T1000 (cell line): ENCODE results near the gene LYPD8.
"Not testable (repeated sequence)": the region's sequence is repeated elsewhere in the genome, so short reads cannot be mapped to it uniquely, and the experiment has no call there.

Source experiments
- DNase-seq: peaks from one replicate; lab custom pipeline; 2025; ENCODE audit warnings: mixed read lengths; lab: John Stamatoyannopoulos, UW

Gene LYPD8, protein sequence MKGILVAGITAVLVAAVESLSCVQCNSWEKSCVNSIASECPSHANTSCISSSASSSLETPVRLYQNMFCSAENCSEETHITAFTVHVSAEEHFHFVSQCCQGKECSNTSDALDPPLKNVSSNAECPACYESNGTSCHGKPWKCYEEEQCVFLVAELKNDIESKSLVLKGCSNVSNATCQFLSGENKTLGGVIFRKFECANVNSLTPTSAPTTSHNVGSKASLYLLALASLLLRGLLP

DNA sequence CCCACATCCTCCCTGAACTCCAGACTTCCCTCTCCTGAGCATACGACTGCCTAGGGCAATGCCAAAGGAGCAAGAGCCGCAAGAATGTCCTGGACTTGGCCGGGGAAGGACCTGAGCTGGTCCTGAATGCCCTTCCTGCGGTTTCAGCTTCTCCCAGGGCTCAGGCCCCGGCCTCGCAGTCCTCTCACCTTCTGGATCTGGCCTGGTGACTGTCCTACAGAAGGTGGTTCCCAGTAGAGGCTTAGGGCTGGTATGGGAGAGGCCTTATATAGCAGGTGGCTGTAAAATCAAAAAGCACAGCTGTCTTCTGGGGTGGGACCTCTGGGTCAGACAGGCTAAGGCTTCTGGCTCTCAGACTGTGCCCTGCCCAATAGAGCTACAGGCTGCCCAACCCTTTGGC, at the start of gene LYPD8:
Gene LYPD8 (minus strand): TSS at position 243 of the 400 bp plus-strand sequence. CDS start 4,678 bp downstream, outside the sequence.
- no peak for DNase-seq

DNA sequence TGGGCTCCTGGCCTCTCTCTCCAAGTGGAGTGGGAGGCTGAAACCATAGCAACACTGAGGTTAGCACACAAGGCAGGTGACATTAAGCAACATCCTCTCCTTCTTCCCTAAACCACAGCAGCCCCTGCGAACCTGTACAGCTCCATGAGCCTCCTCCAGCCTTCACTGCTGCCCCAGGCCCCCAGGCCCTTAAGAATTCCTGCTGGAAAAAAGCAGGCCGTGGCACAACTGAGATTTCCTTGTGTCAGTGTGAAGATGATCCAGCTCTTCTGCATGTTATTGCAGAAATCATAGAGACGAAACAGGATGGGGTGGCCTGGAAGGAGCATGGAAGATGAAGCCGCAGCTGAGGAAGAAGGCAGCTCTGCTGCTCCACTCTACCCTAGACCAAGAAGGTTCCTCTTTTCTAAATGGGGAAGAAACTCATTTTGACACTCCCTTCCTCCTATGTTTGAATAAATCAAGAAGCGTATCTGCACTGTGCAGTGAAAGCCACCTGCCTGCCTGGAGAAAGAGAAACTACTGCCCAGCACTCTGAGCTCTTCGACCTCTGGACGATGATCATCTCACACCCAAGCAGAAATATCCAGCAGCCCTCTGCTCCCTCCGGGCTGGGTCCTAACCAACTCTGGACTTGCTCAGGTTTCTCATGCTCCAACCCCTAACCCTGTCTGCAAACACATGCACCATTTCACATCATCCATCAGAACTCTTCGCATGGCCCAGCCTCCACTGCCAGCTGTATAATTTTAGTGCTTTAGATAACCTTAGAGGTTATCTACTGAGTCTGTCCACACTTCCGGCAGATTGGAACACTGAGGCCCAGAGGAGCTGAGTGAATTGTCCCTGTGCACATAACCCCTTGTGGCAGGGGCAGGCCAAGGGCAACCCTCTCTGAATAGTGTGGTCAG, 49.5 kb upstream of the LYPD8 start:
- DNase-seq = no peak

DNA sequence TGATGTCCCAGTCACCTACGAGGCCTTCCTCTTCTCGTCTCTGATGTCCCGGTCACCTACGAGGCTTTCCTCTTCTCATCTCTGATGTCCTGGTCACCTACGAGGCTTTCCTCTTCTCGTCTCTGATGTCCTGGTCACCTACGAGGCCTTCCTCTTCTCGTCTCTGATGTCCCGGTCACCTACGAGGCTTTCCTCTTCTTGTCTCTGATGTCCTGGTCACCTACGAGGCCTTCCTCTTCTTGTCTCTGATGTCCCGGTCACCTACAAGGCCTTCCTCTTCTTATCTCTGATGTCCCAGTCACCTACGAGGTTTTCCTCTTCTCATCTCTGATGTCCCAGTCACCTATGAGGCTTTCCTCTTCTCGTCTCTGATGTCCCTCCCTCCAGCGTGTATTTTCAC, 47.9 kb upstream of the LYPD8 start:
- DNase-seq = not testable (repeated sequence)

DNA sequence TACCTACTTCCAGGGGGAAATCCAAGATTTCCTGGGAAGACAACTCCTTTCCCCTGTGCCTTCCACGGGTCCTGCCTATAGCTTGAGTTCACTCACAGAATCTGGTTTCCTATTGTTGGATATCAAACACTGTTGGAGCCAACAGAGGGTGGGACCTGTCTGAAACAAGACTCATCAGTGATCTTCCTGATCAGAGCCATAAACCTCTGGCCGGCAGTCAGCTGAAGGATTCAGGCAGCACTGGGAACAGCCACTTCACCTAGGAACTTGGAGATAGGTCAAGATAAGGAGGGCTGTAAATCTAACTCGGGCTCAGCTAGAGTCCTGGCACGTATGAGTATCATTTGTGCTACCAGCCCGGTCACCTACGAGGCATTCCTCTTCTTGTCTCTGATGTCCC, 46.9 kb upstream of the LYPD8 start:
- DNase-seq = no peak

DNA sequence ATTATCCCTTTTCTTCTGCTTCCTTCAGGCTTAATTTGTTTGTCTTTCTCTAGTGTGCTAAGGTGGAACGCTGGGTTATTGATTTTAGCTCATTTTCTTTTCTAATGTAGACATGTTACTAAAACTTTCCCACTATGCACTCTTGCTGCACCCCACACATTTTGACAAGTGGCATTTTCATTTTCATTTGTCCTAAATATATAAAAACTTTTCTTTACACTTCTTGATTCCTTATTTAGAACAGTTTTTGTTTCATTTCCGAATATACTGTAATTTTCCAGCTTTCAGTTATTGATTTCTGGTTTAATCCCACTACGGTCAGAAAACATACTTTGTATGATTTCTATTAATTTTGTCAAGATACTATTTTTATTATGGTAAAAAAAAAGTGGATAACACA, 44.9 kb upstream of the LYPD8 start:
- DNase-seq = no peak

DNA sequence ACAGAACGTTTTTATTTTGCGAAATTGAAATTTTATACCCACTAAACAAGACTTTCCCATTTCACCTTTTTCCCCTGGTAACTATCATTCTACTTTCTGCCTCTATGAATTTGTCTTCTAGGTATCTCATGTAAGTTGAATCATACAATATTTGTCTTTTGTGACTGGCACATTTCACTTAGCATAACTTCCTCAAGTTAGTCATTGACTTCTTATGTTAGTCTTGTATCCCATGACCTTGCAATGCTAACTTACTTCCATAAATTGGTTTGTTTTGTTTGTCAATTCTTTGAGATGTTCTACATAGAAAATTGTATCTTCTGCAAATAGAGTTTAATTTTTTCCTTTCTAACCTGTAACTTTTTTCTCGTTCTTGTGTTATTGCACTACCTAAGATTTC, 43.2 kb upstream of the LYPD8 start:
- no peak for DNase-seq

DNA sequence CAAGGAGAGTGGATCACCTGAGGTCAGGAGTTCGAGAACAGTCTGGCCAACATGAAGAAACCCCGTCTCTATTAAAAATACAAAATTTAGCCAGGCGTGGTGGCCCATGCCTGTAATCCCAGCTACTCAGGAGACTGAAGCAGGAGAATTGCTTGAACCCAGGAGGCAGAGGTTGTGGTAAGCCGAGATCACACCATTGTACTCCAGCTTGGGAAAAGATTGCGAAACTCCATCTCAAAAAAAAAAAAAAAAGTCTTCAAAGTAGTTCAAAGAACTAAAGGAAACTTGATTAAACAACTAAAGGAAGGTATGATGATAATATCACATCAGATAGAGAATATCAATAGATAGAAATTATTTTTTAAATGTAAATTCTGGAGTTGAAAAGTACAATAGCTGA, 39.1 kb upstream of the LYPD8 start:
- not testable (repeated sequence) for DNase-seq

DNA sequence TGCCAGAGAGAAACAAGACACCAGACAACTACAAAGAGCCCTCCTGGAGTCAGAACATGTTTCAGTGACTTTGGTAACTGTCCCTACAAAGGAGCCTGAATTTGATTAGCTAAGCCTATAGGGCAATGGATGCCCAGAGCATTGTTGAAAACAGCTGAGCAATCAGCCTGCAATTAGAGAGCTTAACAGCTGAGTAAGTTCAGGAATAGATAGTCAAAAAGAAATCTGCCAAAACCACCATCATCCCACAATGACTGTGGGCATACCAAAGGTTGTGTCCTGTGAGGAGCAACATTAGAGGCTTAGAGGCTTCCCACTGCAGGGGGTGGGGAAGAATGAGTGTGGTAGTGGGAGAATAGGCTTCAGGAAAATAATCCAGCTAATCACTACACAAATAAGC, 38.0 kb upstream of the LYPD8 start:
- DNase-seq = no peak

DNA sequence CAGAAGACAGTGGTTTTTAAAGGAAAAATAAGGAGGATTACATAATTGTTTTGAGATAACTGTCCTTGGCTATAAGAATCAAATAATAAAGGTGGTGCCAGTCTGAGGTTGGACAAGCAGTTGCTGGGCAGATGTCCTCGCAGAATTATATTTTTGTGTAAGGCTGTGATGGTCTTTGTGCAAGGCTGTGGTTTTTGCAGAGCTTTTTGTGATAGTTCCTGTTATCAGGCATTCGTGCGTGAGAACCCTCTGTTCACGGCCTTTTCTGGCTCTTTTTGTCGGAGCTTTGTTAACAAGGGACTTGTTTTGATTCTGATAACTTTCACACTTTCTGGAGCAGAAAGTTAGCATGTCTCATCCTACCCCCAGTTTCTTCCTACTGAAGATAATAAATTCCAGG, 36.8 kb upstream of the LYPD8 start:
- no peak for DNase-seq

DNA sequence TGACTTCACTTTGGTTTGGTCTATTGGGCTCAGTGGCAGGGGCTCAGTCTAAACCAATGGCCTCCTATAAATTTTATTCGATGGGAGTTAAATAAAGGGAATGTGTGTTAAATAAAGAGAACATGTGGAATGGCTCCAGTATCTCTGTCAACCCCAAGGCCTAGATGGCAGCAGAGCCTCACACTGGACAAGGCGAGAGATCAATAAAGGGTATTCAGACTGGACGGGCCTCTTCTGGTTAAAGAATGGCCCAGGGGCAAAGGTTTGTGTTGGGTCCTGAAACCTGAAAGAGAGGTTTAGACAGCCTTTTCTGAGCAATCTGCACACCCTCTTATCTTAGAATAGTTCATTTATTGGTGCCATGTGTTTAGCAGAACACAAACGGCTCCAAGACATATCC, 35.5 kb upstream of the LYPD8 start:
- no peak for DNase-seq

DNA sequence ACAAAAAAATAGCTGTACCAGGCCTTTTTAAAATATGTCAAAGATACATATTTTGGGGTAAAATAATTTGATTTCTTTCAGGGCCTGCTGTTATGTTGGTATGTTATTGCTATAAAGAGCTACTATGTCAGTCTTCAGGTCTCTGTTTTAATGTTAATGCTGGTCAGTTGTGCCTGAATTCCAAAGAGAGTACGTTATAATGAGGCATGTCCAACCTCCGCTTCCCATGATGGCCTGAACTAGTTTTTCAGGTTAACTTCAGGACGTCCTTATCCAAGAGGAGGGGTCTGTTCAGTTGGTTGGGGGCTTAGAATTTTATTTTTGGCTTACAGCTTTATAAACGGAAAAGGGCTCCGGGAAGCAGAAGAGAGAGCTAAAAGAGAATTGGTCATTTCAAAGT, 34.9 kb upstream of the LYPD8 start:
- DNase-seq = no peak

DNA sequence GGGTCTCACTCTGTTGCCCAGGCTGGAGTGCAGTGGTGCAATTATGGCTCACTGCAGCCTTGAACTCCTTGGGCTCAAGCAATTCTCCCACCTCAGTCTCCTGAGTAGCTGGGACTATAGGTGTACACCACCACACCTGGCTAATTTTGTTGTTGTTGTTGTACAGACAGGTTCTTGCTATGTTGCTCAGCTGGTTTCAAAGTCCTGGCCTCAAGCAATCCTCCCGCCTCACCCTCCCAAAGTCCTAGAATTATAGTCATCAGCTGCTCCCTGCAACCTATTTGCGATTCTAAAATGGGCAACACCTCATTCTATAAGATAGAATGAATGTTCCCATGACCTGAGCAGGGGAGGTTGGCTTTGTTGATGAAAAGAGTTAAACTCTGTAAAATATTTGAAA, 33.8 kb upstream of the LYPD8 start:
- not testable (repeated sequence) for DNase-seq

DNA sequence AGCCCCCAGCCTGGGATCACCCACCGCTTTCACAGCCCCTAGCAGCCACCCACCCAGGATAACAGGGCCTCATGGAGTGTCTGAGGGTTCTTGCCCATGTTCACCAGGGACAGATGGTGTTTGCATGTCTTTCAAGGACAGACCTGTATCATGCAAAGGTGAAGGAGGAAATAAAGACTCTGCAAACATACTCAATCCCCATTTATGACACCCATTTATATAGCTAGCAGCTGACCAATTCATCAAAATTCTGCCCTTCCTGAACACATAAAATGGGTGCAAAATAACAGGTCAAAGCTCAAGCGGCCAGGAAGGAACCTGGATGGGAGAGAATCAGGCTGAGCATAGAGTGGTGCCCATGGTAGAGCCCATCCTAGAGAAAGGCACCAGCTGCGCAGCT, 32.8 kb upstream of the LYPD8 start:
- DNase-seq = no peak

DNA sequence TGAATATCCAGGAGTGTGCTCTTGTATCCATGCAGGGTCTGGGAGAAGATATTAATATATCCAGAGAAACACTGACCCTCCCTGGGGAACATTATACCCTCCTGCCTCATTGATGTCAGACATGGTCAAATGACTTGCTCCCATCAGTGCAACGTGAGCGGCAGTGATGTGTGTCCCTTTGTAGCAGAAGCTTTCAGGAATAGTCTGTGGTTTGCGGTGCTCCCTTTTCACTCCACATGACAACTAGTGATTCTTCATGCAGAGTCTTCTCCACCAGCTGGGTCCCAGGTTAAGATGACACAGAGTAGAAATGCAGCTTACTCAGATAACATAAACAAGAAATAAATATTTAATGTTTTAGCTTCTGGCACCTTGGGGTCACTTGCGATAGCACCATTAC, 31.9 kb upstream of the LYPD8 start:
- no peak for DNase-seq

DNA sequence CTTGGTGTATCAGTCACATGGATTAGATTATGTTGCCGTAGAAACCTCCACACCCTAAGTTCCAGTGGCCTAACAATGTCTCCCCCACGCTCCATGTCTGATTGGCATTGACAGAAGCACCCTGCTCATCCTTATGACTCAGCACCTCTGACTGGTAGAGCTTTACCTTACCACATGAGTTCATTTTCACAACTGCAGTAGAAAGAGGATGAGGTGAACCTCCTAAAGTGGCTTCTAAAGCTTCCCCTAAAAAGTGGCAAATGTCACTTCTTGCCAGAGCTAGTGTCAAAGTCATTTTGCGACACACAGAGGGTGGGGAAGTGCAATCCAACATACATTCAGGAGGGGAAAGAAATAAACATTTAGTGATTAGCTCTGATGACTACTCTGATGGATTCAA, 30.6 kb upstream of the LYPD8 start:
- no peak for DNase-seq

DNA sequence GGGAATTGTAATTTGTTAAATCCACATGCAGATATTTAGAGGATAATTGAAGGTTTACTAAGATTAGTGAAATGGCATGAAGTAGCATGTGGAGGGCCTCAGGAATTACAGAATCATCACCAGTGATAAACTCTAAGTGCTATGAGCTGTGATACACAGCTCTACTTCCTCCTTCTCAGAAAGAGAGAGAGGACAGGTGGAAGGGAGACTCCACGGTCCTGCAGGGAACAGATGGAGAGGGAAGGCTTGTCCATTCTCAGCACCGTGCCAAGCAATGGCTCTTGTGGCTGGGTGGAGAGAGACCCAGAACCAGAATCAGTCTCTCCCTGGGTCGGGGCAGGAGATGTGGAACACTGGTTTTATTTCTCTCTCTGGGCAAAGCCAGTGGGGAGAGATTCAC, 27.8 kb upstream of the LYPD8 start:
- DNase-seq = no peak

DNA sequence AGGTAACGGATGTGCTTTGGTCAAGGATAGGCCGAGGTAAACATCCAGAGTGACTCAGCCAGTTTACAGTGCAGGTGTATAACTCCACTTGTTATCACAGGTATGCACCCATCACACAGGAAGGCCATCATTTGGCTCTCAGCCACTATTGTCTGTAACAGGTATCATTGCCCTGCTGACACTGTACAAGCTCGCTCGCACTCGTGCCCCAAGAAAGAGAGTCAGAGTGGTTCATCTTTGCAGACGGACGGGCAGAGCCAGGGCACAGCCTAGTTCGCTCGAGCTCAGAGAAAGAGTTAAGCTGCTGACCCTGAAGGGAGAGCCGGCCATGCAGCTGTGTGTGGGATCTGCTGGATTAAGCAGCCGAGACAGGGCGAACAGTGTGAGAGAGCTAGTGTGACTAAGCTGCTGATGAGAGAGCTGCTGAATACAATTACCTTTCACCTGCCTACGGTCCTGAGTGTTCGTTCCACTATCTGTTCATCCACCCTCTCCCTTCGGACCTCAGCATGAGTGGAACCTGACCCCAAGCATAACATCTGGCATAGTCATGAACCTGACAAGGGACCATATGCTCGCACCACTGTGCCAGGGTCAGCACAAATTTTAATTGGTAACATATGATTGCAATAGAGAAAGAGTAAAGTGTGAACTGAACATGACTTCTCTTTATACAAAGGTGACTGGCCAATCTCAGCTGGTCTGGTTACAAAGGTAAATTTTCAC, 27.0 kb upstream of the LYPD8 start:
- DNase-seq = no peak

DNA sequence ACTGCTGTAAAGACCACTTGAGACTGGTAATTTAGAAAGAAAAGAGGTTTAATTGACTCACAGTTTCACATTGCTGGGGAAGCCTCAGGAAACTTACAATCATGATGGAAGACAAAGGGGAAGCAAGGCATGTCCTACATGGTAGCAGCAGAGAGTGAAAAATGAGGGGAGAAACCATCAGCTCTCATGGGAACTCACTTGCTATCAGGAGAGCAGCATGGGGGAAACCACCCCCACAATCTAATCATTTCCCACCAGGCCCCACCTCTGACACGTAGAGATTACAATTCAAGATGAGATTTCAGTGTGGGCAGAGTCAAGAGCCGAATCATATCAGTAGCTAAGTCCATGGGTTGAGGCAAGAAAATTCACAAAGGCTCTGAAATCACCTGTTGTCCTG, 23.8 kb upstream of the LYPD8 start:
- no peak for DNase-seq

DNA sequence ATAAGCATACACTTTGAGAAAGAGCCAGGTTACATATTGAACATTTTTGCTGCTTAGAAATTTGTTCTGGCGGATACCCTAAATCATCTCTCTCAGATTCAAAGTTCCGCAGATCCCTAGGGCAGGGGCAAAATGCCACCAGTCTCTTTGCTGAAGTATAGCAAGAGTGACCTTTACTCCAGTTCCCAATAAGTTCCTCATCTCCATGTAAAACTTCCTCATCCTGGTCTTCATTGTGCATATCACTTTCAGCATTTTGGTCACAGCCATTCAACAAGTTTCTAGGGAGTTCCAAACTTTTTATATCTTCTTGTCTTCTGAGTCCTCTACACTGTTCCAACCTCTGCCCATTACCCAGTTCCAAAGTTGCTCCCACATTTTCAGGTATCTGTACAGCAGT, 23.3 kb upstream of the LYPD8 start:
- DNase-seq = no peak

DNA sequence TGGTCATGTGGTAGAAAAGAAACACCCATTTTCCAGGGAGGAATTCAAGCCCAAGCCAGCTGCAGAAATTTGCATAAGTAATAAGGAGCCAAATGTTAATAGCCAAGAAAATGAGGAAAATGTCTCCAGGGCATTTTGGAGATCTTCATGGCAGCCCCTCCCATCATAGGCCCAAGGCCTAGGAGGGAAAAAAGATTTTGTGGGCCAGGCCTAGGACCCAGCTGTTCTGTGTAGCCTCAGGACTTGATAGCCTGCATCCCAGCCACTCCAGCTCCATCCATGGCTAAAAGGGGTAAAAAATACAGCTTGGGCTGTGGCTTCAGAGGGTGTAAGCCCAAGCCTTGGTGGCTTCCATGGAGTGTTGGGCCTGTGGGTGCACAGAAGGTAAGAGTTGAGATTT, 21.4 kb upstream of the LYPD8 start:
- DNase-seq = no peak

DNA sequence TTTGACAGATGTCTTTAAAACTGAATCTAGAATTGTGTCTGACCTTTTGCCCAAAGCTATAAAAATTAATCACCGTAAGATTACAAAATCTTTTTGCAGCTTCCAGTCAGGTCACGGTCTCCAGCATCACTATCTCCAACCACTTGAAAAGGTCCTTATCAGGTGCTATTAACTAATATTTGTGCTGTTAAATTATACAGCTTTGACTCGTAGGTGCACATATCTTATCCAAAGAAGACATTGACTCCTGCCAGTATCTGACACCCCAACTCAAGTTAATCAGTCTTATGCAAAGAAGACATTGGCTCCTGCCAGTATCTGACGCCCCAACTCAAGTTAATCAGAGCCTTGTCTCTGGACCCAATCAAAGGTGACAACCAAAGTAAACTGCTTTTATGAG, 19.9 kb upstream of the LYPD8 start:
- no peak for DNase-seq

DNA sequence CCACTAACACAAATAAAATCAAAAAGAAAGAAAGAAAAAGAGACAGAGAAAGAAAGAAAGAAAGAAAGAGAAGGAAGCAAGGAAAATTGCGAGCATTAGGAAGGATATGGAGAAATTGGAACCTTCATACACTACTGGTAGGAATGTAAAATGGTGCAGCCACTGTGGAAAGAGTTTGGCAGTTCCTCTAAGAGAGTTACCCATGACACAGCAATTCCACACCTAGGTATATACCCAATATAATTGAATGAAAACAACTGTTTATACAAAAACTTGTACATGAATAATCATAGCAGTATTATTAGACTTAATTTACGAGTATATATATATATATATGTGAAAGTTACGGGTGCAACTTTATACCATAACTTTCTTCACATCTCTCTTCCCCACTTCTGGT, 4.1 kb upstream of the LYPD8 start:
- no peak for DNase-seq

DNA sequence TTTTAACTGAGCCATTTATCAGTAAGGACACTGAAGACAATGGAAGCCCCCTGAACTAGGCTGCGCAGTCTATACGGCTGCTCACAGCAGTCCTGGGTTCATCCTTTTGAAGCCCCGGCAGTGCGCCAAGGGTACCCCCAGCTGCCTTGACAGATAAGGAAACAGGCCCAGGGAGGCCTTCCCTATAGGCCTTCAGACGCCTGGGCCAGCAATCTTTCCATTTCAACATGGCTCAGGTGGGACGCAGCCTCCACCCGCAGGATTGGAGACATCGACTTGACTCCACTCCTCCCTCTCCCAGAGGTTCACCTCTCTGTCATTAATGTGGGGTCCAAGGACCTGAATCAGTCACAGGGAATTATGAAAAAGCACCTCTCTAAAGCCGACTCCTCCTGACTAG, 2.8 kb upstream of the LYPD8 start:
- no peak for DNase-seq
